GM15510 (cell line): ENCODE measurements around the gene TPRA1.
A peak's percentile ranks its signal among the peaks of the same experiment; 100 is the strongest.

Source experiments
- POLR2A ChIP-seq: IDR thresholded peaks from 3 replicates; pipeline ENCODE4 v1.6.1; 2011; ENCODE audit warnings: borderline replicate concordance; ENCODE audit not compliant: insufficient read length; ENCODE audit errors: extremely low read depth

Gene TPRA1

GRCh38 chr3:127590593-127591465 lies at the start of gene TPRA1:
Gene TPRA1 (minus strand): TSS chr3:127590733. CDS start chr3:127580146, 10,587 bp downstream.
- peak; percentile 59 for TF ChIP-seq POLR2A

GRCh38 chr3:127640042-127640355 lies 49.5 kb upstream of the TPRA1 start:
- TF ChIP-seq POLR2A, result no peak

DNA sequence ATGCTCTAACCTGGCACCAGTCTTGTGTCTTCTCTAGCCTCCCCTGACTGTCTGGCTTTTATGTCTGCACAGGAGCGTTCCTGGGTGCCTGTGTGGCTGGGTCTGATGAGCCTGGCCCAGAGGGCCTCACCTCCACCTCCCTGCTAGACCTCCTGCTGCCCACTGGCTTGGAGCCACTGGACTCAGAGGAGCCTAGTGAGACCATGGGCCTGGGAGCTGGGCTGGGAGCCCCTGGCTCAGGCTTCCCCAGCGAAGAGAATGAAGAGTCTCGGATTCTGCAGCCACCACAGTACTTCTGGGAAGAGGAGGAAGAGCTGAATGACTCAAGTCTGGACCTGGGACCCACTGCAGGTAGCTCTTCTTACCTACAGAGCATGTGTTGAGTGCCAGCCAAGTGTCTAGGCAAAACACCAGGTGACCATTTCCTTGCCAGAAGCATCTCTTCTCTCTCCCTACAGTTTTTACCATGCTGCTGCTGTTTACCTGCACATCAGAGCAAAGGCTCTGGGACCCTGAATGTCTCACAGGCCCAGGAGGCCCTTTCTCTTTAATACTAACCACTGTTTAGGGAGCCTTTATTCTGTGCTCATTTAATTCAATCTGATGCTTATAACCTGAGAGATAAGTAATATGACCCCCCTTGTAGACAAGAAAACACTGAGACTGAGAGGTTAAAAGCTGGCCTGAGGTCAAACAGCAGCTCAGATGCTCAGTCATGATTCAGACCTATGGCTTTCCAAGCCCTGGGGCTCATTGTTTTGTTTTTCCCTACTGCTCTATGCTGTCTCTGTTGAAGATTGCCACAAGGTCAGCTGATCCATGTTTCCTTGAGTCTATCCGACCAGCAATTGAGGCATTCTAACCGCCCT lies 48.9 kb upstream of the TPRA1 start:
- TF ChIP-seq POLR2A, result no peak

- TF ChIP-seq POLR2A, result no peak
Observed at GRCh38 chr3:127637971-127638370, 47.4 kb upstream of the TPRA1 start.

GRCh38 chr3:127637546-127637945 lies 47.0 kb upstream of the TPRA1 start:
- TF ChIP-seq POLR2A, result no peak

GRCh38 chr3:127634653-127635052 lies 44.1 kb upstream of the TPRA1 start:
- TF ChIP-seq POLR2A, result no peak

- TF ChIP-seq POLR2A, result no peak
Observed at GRCh38 chr3:127632035-127632820, 41.7 kb upstream of the TPRA1 start.

DNA sequence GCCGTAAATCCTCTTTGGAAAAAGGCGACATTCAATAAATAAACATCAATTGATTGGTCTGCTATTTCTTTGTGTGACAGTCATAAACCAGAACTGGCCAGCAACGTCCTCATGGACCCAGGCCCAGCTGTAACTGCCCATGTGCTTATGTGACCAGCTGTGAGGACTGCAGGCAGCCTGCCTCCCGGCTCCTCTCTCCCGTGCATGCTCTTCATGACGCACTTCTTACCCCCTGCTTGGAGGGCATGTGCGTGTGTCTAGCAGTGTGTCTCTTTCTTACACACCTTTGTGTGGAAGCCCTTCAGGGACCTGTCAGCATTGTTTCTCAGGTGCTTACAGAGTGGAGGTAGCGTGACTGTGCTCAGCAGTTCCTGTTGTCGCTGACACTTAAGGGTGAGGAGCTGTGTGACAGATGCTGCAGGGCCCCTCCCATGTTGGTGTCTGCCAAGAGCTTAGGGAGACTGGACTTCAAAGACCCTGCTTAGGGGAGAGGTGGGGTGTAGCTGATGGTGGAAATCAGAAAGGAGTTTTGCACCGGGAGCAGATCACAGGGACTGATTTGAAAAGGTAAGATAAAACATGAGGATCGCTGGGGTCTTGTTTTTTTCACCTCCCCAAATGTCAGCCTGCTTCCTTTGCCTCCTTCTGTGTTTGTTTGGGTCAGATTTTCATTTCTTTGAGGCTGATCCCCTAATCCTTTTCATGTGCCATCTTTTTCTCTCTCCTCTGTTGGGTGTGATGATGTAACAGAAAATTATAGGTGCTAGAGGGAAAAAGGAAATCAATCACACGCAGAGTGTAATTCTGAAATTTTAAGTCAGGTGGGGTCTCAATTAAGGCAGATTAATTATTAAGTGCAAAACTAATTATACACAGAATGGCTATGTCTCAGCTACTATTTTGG lies 40.5 kb upstream of the TPRA1 start:
- no peak for TF ChIP-seq POLR2A

DNA sequence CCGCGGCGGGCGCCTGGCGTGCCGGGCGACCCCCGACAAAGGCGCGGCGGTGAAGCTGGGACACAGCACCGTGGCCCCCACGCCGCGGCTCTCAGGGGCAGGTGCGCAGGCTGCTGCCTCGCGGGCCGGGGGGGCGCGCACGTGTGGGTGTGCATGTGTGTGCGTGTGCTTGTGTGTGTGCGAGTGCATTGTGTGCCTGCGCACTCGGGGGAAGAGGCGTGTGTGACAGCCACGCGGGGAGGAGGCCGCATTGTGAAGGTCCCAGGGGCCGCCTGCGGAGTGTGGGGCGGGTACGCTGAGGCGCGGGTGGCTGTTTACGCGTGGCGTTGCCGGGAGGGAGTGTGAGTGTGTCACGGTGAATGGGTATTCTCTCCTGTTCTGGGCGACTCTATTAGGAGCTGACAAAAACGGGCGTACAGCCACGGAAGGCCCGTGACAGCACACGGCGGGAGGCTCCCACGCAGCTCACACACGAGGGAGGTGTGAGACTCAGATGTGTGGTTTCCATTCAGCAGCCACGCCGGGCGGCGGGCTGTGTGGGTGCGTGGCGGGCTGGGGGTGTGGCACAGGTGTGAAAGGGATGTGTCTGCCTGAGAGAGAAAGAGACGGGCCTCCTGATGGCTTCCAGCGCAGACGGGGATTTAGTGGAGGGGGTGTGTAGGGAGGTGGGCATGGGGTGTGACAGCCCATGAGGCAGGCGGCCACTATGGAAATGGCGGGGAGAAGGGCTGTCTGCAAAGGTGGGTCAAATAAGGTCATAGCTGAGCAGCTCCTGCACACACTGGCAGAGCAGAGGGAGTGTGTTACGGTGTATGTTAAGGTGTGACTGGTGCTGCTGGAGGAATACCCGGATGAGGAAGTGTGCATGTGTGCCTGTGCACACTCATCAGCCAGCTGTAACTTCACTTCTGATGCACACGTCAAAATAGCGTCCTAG lies 39.2 kb upstream of the TPRA1 start:
- no peak for TF ChIP-seq POLR2A

GRCh38 chr3:127628788-127629466 lies 38.4 kb upstream of the TPRA1 start, which contains the start of gene PODXL2:
Gene PODXL2 (plus strand): TSS chr3:127629185. CDS start chr3:127629220, 35 bp downstream.
- TF ChIP-seq POLR2A, result no peak

GRCh38 chr3:127628426-127628787 lies 37.9 kb upstream of the TPRA1 start:
- TF ChIP-seq POLR2A, result no peak

GRCh38 chr3:127625821-127626220 lies 35.3 kb upstream of the TPRA1 start:
- TF ChIP-seq POLR2A, result no peak
